Nephron (organoid): ENCODE measurements around the gene FOXN3.
A peak's percentile ranks its signal among the peaks of the same experiment; 100 is the strongest.
"Not testable (repeated sequence)": the region's sequence is repeated elsewhere in the genome, so short reads cannot be mapped to it uniquely, and the experiment has no call there.

Experiments used
- H3K27ac Mint-ChIP-seq, 3 experiments: 2 replicates each; pipeline ENCODE4 v1.8.0; 2020; ENCODE audit warnings: mixed read lengths in 3 of 3, mild to moderate bottlenecking in 2 of 3, moderate library complexity in 1 of 3
- H3K27me3 Mint-ChIP-seq: 2 replicates; pipeline ENCODE4 v1.8.0; 2021; ENCODE audit warnings: low read depth, mild to moderate bottlenecking, moderate library complexity, mixed read lengths
- H3K36me3 Mint-ChIP-seq: 2 replicates; pipeline ENCODE4 v1.8.0; 2020; ENCODE audit warnings: low read depth, mixed read lengths
- H3K4me1 Mint-ChIP-seq: 2 replicates; pipeline ENCODE4 v1.8.0; 2020; ENCODE audit warnings: mixed read lengths
- H3K4me3 Mint-ChIP-seq, 3 experiments: 2 replicates each; pipeline ENCODE4 v1.8.0; 2020; ENCODE audit warnings: mild to moderate bottlenecking in 3 of 3, mixed read lengths in 3 of 3, moderate library complexity in 2 of 3
- H3K9me3 Mint-ChIP-seq: 2 replicates; pipeline ENCODE4 v1.8.0; 2020; ENCODE audit warnings: mixed read lengths
- TF ChIP-seq, protein P1 (sequence below), 3 experiments: fragments of 200-600 bp; sonication (generic); IDR thresholded peaks; one replicate each; pipeline ENCODE4 v1.5.0; 2021; ENCODE audit warnings: antibody characterized with exemption in 3 of 3; ENCODE audit not compliant: unreplicated experiment in 3 of 3

Gene FOXN3

GRCh38 chr14:89254166-89254909 lies 162.7 kb downstream of the FOXN3 start:
- Mint-ChIP-seq H3K4me3 (no peak overlapping the region), H3K27ac (peak overlapping the region in 2 of 3 experiments; percentile 1 to 38), H3K36me3 (peaks cover 7% of the 10 kb centered on the region), H3K27me3 (peaks cover 3% of the 10 kb centered on the region), H3K9me3 (no peaks in the 10 kb centered on the region), H3K4me1 (peaks cover 36% of the 10 kb centered on the region)
- TF ChIP-seq, protein P1, sequence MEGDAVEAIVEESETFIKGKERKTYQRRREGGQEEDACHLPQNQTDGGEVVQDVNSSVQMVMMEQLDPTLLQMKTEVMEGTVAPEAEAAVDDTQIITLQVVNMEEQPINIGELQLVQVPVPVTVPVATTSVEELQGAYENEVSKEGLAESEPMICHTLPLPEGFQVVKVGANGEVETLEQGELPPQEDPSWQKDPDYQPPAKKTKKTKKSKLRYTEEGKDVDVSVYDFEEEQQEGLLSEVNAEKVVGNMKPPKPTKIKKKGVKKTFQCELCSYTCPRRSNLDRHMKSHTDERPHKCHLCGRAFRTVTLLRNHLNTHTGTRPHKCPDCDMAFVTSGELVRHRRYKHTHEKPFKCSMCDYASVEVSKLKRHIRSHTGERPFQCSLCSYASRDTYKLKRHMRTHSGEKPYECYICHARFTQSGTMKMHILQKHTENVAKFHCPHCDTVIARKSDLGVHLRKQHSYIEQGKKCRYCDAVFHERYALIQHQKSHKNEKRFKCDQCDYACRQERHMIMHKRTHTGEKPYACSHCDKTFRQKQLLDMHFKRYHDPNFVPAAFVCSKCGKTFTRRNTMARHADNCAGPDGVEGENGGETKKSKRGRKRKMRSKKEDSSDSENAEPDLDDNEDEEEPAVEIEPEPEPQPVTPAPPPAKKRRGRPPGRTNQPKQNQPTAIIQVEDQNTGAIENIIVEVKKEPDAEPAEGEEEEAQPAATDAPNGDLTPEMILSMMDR (IDR thresholded peaks at IDR 0.05; ENCODE audit: unreplicated experiment in 3 of 3) = no peak

DNA sequence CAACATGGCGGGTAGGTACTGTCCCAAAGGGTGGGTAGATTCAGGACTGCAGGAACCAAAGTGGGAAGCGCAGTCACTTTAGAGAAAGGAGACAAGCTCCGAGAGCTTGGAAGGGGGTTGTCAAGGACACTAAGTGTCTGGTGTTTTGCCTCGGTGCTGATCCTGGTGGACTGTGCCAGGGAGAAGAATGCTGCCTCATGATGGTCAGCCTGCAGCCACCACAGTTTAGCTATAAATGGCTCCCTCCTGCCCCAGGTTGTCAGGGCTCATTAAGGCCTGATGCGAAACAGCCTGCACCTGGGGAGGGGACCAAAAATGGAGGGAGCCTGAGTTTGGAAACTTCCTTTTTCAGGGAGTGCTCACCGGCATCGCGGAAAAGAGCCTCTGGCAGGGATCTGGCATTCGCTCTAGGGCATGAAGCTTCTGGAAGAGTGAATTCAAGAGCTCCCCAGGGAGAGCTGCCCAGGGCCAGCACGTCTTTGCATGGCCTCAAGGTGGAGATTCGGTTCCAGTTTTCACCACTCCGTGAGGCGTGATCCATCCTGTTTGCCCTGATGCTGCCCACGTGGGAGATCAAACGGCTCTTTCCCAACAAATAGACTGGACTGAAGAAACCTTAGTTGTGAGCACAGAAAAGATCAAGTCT lies 164.0 kb downstream of the FOXN3 start:
- Mint-ChIP-seq H3K4me3 (no peak overlapping the region), H3K27me3 (peaks cover 3% of the 10 kb centered on the region), H3K4me1 (peaks cover 40% of the 10 kb centered on the region)

GRCh38 chr14:89251061-89251460 lies 166.0 kb downstream of the FOXN3 start:
- Mint-ChIP-seq H3K36me3 (peaks cover 4% of the 10 kb centered on the region), H3K4me1 (peaks cover 33% of the 10 kb centered on the region), H3K27ac (no peak overlapping the region), H3K27me3 (peaks cover 3% of the 10 kb centered on the region), H3K4me3 (no peak overlapping the region), H3K9me3 (no peaks in the 10 kb centered on the region)
- TF ChIP-seq, protein P1 (IDR thresholded peaks at IDR 0.05; ENCODE audit: unreplicated experiment in 3 of 3) = no peak

More for the DNA sequence above, 164.0 kb downstream of the FOXN3 start:
- Mint-ChIP-seq H3K27ac (peak overlapping the region in 1 of 3 experiments; percentile 1), H3K9me3 (no peaks in the 10 kb centered on the region), H3K36me3 (peaks cover 3% of the 10 kb centered on the region)
- TF ChIP-seq, protein P1 (IDR thresholded peaks at IDR 0.05; ENCODE audit: unreplicated experiment in 3 of 3) = no peak

- H3K27me3 Mint-ChIP-seq, H3K36me3 Mint-ChIP-seq, H3K27ac Mint-ChIP-seq, H3K9me3 Mint-ChIP-seq, H3K4me3 Mint-ChIP-seq: not testable (repeated sequence)
- peaks cover 29% of the 10 kb centered on the region for H3K4me1 Mint-ChIP-seq
Observed at GRCh38 chr14:89250655-89250975, 166.4 kb downstream of the FOXN3 start.

- Mint-ChIP-seq H3K4me3 (no peak overlapping the region), H3K9me3 (no peaks in the 10 kb centered on the region), H3K4me1 (peaks cover 29% of the 10 kb centered on the region), H3K27me3 (peaks cover 3% of the 10 kb centered on the region), H3K36me3 (peaks cover 4% of the 10 kb centered on the region), H3K27ac (no peak overlapping the region)
- TF ChIP-seq, protein P1 (IDR thresholded peaks at IDR 0.05; ENCODE audit: unreplicated experiment in 3 of 3) = no peak
Observed at GRCh38 chr14:89249972-89250654, 166.9 kb downstream of the FOXN3 start.

DNA sequence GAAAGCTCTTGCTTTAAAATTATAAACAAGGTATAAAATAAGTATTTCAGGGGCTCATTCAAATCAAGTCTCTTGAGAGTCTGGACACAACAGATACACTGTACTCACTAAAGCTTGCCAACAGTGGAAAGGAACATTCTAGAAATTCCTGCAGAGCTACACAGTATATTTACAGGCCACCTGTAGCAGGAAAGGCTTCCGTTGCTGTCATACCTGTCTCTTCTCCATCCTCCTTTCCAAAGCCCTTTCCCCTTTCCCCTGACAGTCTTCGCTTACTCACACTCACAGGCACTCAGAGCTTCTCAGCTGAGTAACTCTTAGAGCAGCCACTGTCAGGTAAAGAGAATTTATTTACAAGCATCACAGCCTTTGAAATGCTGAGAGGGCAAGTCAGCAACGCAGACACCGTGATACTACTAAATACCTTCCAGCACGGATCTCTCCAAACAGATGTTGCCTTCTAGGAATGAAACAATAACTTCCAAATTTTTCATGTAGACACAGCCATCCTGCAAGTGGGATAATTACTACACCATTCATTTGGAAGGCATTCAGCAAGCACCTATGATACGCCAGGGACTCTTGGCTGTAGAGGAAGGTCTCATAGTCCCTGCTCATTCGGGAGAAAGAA lies 167.9 kb downstream of the FOXN3 start:
- peaks cover 26% of the 10 kb centered on the region for H3K4me1 Mint-ChIP-seq
- TF ChIP-seq, protein P1 (IDR thresholded peaks at IDR 0.05; ENCODE audit: unreplicated experiment in 3 of 3) = no peak
- peaks cover 12% of the 10 kb centered on the region for H3K36me3 Mint-ChIP-seq
- H3K27ac Mint-ChIP-seq = no peak overlapping the region
- no peaks in the 10 kb centered on the region for H3K27me3 Mint-ChIP-seq
- H3K9me3 Mint-ChIP-seq = no peaks in the 10 kb centered on the region
- no peak overlapping the region for H3K4me3 Mint-ChIP-seq
